Measurements from ENCODE around the gene KRTAP1-4.

The KRTAP1-4 gene

DNA sequence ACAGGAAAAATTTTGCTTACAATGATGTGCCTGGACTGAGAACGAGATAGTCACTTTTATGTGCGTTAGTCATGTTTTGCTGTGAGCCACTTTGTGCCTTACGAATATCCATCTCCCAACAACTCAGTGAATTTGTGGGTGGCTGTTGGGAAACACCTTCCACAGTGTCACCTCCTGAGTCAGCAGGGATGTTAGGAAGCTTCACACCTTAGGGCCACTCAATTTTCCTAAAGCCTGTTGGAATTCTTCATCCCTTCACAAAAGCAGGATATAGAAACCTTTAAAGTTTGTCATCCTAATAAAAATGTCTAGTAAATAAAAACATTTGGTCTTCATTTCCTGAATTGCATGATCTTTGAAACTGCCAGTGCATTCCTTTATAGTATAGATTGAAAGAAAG lies 16.8 kb downstream of the KRTAP1-4 start:
- H3K36me3 ChIP-seq (ENCODE audit: control insufficient read depth in 4 of 4, insufficient read depth in 4 of 4, low read length in 3 of 4) = no peaks in the 10 kb centered on the region
- H3K27me3 ChIP-seq (replicated peaks in 2 of 5; ENCODE audit: control insufficient read depth in 4 of 5, insufficient read depth in 5 of 5, low read length in 4 of 5) = no peaks in the 10 kb centered on the region
- peaks cover under 1 to 7% (median 1%) of the 10 kb centered on the region in 4 experiments for H3K4me1 ChIP-seq (ENCODE audit: control extremely low read depth in 1 of 4, control insufficient read depth in 4 of 4, insufficient read depth in 4 of 4, low read length in 3 of 4)
- H3K4me3 ChIP-seq (ENCODE audit: control insufficient read depth in 1 of 7, extremely low read depth in 1 of 7, insufficient read depth in 4 of 7, low read depth in 2 of 7, low read length in 6 of 7) = no peak overlapping the region
- H3K9me3 ChIP-seq (ENCODE audit: control extremely low read depth in 1 of 5, control insufficient read depth in 4 of 5, insufficient read depth in 2 of 5, low read depth in 1 of 5, low read length in 4 of 5) = no peaks in the 10 kb centered on the region
- ChIA-PET POLR2A (no interaction called here), CTCF (no interaction called here)
- H3K27ac ChIP-seq (ENCODE audit: insufficient read depth in 1 of 2, low read depth in 1 of 2, low read length in 2 of 2, poor library complexity in 1 of 2, severe bottlenecking in 2 of 2) = no peak overlapping the region
- 100% methylated on average over 1 of the region's 3 CpGs for WGBS (ENCODE audit: insufficient coverage)
- DNase-seq = no peak

DNA sequence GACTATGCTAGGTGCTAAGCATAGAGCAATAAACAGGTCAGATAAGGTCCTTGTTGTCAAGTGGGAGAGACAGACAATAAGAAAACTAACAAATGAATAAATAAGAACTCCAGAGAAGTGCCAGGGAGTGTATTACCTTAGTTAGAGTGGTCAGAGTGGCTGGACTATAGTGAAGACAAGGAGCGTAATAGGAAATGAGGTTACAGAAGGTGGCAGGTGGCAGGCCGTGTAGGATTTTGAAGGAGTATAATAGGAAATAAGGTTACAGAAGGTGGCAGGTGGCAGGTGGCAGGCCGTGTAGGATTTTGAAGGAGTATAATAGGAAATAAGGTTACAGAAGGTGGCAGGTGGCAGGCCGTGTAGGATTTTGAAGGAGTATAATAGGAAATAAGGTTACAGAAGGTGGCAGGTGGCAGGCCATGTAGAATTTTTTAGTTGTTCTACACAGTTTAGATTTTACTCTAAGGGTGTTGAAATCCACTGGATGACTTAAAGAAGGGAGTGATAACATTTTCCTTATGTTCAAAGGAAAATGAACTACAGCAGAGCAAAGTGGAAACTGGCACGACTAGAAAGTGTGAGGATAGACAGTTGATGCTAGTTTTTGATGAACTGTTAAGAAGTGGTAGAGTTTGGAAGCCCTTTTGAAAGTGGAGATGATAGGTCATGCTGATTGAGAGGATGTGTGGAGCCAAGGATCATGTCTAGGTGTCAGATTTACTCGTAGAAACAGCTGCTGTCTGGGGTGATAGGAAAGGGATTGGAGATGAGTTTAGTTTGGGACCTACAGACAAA lies 17.5 kb downstream of the KRTAP1-4 start:
- Histone ChIP-seq H3K27ac (ENCODE audit: insufficient read depth in 1 of 2, low read depth in 1 of 2, low read length in 2 of 2, poor library complexity in 1 of 2, severe bottlenecking in 2 of 2) (no peak overlapping the region), H3K9me3 (ENCODE audit: control extremely low read depth in 1 of 5, control insufficient read depth in 4 of 5, insufficient read depth in 2 of 5, low read depth in 1 of 5, low read length in 4 of 5) (no peaks in the 10 kb centered on the region), H3K4me3 (ENCODE audit: control insufficient read depth in 1 of 7, extremely low read depth in 1 of 7, insufficient read depth in 4 of 7, low read depth in 2 of 7, low read length in 6 of 7) (no peak overlapping the region), H3K27me3 (replicated peaks in 2 of 5; ENCODE audit: control insufficient read depth in 4 of 5, insufficient read depth in 5 of 5, low read length in 4 of 5) (no peaks in the 10 kb centered on the region), H3K36me3 (ENCODE audit: control insufficient read depth in 4 of 4, insufficient read depth in 4 of 4, low read length in 3 of 4) (no peaks in the 10 kb centered on the region), H3K4me1 (ENCODE audit: control extremely low read depth in 1 of 4, control insufficient read depth in 4 of 4, insufficient read depth in 4 of 4, low read length in 3 of 4) (peaks cover 0 to 7% (median 0%) of the 10 kb centered on the region in 4 experiments)
- WGBS (ENCODE audit: insufficient coverage) = 90% methylated on average over 6 of the region's 6 CpGs
- ChIA-PET POLR2A (no interaction called here), CTCF (no interaction called here)
- DNase-seq = no peak

DNA sequence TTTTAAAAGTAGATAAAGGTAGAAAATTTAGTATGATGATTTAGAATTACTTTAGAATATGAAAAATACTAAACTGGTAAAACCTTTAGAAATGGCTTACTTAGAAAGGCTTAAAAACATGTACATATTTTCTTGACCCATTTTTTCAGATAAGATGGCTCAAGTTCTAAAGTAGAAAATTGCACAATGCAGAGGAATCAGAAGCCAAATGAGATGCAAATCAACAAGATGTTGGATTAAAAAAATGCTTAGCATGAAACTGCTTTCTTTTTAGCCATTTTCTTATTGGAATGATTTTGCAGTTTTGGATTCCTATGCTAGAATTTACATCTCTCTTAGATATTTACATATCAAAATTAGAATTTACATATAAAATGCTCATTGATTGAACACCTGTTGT lies 19.6 kb downstream of the KRTAP1-4 start:
- ChIA-PET CTCF (no interaction called here), POLR2A (no interaction called here)
- H3K9me3 ChIP-seq (ENCODE audit: control extremely low read depth in 1 of 5, control insufficient read depth in 4 of 5, insufficient read depth in 2 of 5, low read depth in 1 of 5, low read length in 4 of 5) = no peaks in the 10 kb centered on the region
- no peaks in the 10 kb centered on the region for H3K36me3 ChIP-seq (ENCODE audit: control insufficient read depth in 4 of 4, insufficient read depth in 4 of 4, low read length in 3 of 4)
- H3K4me1 ChIP-seq (ENCODE audit: control extremely low read depth in 1 of 4, control insufficient read depth in 4 of 4, insufficient read depth in 4 of 4, low read length in 3 of 4) = no peaks in the 10 kb centered on the region
- no peak overlapping the region for H3K4me3 ChIP-seq (ENCODE audit: control insufficient read depth in 1 of 7, extremely low read depth in 1 of 7, insufficient read depth in 4 of 7, low read depth in 2 of 7, low read length in 6 of 7)
- no peak for DNase-seq
- no peaks in the 10 kb centered on the region for H3K27me3 ChIP-seq (replicated peaks in 2 of 5; ENCODE audit: control insufficient read depth in 4 of 5, insufficient read depth in 5 of 5, low read length in 4 of 5)
- H3K27ac ChIP-seq (ENCODE audit: insufficient read depth in 1 of 2, low read depth in 1 of 2, low read length in 2 of 2, poor library complexity in 1 of 2, severe bottlenecking in 2 of 2) = no peak overlapping the region

DNA sequence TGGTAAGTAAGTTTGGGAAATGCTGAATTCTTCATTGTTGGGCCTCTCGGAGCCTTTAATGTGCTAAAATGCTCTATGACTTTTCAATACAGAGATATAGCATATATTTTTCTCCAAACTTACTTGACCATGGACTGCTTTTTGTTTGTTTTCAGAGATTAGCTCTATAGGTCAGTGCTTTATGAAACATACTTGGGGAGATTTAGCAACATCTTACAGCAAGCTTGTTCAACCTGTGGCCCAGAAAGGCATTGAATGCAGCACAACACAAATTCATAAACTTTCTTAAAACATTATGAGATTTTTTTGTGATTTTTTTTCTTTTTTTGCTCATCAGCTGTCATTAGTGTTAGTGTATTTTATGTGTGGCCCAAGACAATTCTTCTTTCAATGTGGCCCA lies 20.1 kb downstream of the KRTAP1-4 start:
- no peaks in the 10 kb centered on the region for H3K9me3 ChIP-seq (ENCODE audit: control extremely low read depth in 1 of 5, control insufficient read depth in 4 of 5, insufficient read depth in 2 of 5, low read depth in 1 of 5, low read length in 4 of 5)
- DNase-seq = no peak
- no CpG with 5 or more reads among the region's 1 CpG for WGBS (ENCODE audit: insufficient coverage)
- H3K27me3 ChIP-seq (replicated peaks in 2 of 5; ENCODE audit: control insufficient read depth in 4 of 5, insufficient read depth in 5 of 5, low read length in 4 of 5) = no peaks in the 10 kb centered on the region
- H3K36me3 ChIP-seq (ENCODE audit: control insufficient read depth in 4 of 4, insufficient read depth in 4 of 4, low read length in 3 of 4) = no peaks in the 10 kb centered on the region
- no peaks in the 10 kb centered on the region for H3K4me1 ChIP-seq (ENCODE audit: control extremely low read depth in 1 of 4, control insufficient read depth in 4 of 4, insufficient read depth in 4 of 4, low read length in 3 of 4)
- no peak overlapping the region for H3K4me3 ChIP-seq (ENCODE audit: control insufficient read depth in 1 of 7, extremely low read depth in 1 of 7, insufficient read depth in 4 of 7, low read depth in 2 of 7, low read length in 6 of 7)
- H3K27ac ChIP-seq (ENCODE audit: insufficient read depth in 1 of 2, low read depth in 1 of 2, low read length in 2 of 2, poor library complexity in 1 of 2, severe bottlenecking in 2 of 2) = no peak overlapping the region
- POLR2A ChIA-PET = no interaction called here
- CTCF ChIA-PET = no interaction called here

DNA sequence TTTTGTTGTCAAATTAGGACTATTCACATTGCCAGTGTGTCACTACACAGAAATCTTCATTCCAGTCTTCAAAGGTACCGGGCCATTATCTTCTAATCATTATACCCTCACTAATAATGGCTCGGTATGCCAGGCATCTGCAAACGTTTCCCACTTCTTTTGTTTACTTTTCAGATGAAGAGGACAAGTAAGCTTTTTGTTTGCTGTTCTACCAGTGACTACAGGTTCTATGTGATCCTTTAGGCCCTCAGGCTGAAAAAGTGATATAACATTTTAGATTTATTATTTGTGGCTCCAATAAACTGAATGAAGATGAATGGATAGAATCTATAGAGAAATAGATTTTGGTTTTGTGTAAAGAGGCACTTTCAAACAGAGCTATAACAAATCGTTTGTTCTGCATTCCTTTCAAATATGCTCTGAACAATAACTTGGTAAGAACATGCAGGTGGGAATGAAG lies 20.7 kb downstream of the KRTAP1-4 start:
- Histone ChIP-seq H3K36me3 (ENCODE audit: control insufficient read depth in 4 of 4, insufficient read depth in 4 of 4, low read length in 3 of 4) (no peaks in the 10 kb centered on the region), H3K4me1 (ENCODE audit: control extremely low read depth in 1 of 4, control insufficient read depth in 4 of 4, insufficient read depth in 4 of 4, low read length in 3 of 4) (no peaks in the 10 kb centered on the region), H3K27me3 (replicated peaks in 2 of 5; ENCODE audit: control insufficient read depth in 4 of 5, insufficient read depth in 5 of 5, low read length in 4 of 5) (no peaks in the 10 kb centered on the region), H3K9me3 (ENCODE audit: control extremely low read depth in 1 of 5, control insufficient read depth in 4 of 5, insufficient read depth in 2 of 5, low read depth in 1 of 5, low read length in 4 of 5) (no peaks in the 10 kb centered on the region), H3K4me3 (ENCODE audit: control insufficient read depth in 1 of 7, extremely low read depth in 1 of 7, insufficient read depth in 4 of 7, low read depth in 2 of 7, low read length in 6 of 7) (no peak overlapping the region), H3K27ac (ENCODE audit: insufficient read depth in 1 of 2, low read depth in 1 of 2, low read length in 2 of 2, poor library complexity in 1 of 2, severe bottlenecking in 2 of 2) (no peak overlapping the region)
- WGBS (ENCODE audit: insufficient coverage) = 100% methylated on average over 2 of the region's 4 CpGs
- POLR2A ChIA-PET = no interaction called here
- CTCF ChIA-PET = no interaction called here
- DNase-seq = no peak

DNA sequence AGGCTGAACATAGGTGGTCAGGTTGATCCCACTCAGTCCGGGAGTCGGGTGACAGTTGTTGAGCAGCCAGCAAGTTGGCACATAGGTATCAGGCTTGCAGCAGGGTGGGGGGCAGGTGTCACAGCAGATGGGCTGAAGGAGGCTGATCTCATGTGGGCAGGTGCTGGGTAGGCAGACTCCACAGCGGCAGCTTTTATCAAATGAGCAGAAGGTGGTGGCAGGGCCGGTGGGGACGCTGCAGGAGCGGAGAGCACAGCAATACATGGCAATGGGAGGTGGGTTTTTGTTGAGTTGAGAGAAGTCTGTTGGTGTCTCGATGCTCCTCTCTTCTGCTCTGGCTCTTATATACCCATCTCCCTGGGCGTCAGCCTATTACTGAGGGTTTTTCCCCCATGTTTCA lies 21.2 kb downstream of the KRTAP1-4 start, which contains the start of gene KRTAP3-1:
TSS of gene KRTAP3-1 (minus strand) at position 318 of the 400 bp plus-strand sequence. CDS start at position 264, 54 bp downstream.
- WGBS (ENCODE audit: insufficient coverage) = 93% methylated on average over 4 of the region's 8 CpGs
- H3K27ac ChIP-seq (ENCODE audit: insufficient read depth in 1 of 2, low read depth in 1 of 2, low read length in 2 of 2, poor library complexity in 1 of 2, severe bottlenecking in 2 of 2) = no peak within 1 kb of the TSS
- ChIA-PET POLR2A (no interaction called here), CTCF (interaction anchor here (1.6 kb wide), 1 partner anchor 29 kb away, joined by 3 read pairs; no protein-coding TSS in a partner anchor)
- no peaks in the 10 kb centered on the region for H3K9me3 ChIP-seq (ENCODE audit: control extremely low read depth in 1 of 5, control insufficient read depth in 4 of 5, insufficient read depth in 2 of 5, low read depth in 1 of 5, low read length in 4 of 5)
- H3K4me3 ChIP-seq (ENCODE audit: control insufficient read depth in 1 of 7, extremely low read depth in 1 of 7, insufficient read depth in 4 of 7, low read depth in 2 of 7, low read length in 6 of 7) = no peak within 1 kb of the TSS
- no peaks in the 10 kb centered on the region for H3K4me1 ChIP-seq (ENCODE audit: control extremely low read depth in 1 of 4, control insufficient read depth in 4 of 4, insufficient read depth in 4 of 4, low read length in 3 of 4)
- H3K36me3 ChIP-seq (ENCODE audit: control insufficient read depth in 4 of 4, insufficient read depth in 4 of 4, low read length in 3 of 4) = no peaks in the 10 kb centered on the region
- no peak for DNase-seq
- no peaks in the 10 kb centered on the region for H3K27me3 ChIP-seq (replicated peaks in 2 of 5; ENCODE audit: control insufficient read depth in 4 of 5, insufficient read depth in 5 of 5, low read length in 4 of 5)

DNA sequence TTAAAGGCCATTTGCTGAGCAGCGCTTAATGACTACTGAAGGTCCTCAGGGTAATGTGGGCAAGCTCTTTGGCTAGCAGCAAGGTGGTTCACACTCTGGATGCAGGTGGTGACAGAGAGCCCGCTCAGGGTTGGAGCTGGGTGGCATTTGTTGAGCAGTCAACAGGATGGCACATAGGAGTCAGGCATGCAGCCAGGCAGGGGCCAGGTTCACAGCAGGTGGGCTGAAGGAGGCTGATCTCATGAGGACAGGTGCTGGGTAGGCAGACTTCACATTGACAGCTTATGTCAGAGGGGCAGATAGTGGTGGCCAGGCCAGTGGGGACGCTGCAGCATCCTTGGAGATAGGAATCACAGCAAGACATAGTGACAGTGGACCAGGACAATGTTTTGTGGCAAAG lies 25.6 kb downstream of the KRTAP1-4 start:
- ChIA-PET POLR2A (no interaction called here), CTCF (no interaction called here)
- H3K4me1 ChIP-seq (ENCODE audit: control extremely low read depth in 1 of 4, control insufficient read depth in 4 of 4, insufficient read depth in 4 of 4, low read length in 3 of 4) = no peaks in the 10 kb centered on the region
- no peaks in the 10 kb centered on the region for H3K36me3 ChIP-seq (ENCODE audit: control insufficient read depth in 4 of 4, insufficient read depth in 4 of 4, low read length in 3 of 4)
- 94% methylated on average over 3 of the region's 3 CpGs for WGBS (ENCODE audit: insufficient coverage)
- H3K4me3 ChIP-seq (ENCODE audit: control insufficient read depth in 1 of 7, extremely low read depth in 1 of 7, insufficient read depth in 4 of 7, low read depth in 2 of 7, low read length in 6 of 7) = no peak overlapping the region
- no peaks in the 10 kb centered on the region for H3K9me3 ChIP-seq (ENCODE audit: control extremely low read depth in 1 of 5, control insufficient read depth in 4 of 5, insufficient read depth in 2 of 5, low read depth in 1 of 5, low read length in 4 of 5)
- DNase-seq = no peak
- H3K27ac ChIP-seq (ENCODE audit: insufficient read depth in 1 of 2, low read depth in 1 of 2, low read length in 2 of 2, poor library complexity in 1 of 2, severe bottlenecking in 2 of 2) = no peak overlapping the region
- H3K27me3 ChIP-seq (replicated peaks in 2 of 5; ENCODE audit: control insufficient read depth in 4 of 5, insufficient read depth in 5 of 5, low read length in 4 of 5) = no peaks in the 10 kb centered on the region

Measured in common myeloid progenitor, CD34-positive (primary cell).